ENCODE measurements around the gene ME3. TPM values are rescaled to one million over a fixed set of nuclear protein-coding genes. Genes with fewer than 3 reads are reported as not detected.

The ME3 gene
- 10 to 100 TPM; 15.9 to 94.9 (median 51.3) TPM for total RNA-seq

DNA sequence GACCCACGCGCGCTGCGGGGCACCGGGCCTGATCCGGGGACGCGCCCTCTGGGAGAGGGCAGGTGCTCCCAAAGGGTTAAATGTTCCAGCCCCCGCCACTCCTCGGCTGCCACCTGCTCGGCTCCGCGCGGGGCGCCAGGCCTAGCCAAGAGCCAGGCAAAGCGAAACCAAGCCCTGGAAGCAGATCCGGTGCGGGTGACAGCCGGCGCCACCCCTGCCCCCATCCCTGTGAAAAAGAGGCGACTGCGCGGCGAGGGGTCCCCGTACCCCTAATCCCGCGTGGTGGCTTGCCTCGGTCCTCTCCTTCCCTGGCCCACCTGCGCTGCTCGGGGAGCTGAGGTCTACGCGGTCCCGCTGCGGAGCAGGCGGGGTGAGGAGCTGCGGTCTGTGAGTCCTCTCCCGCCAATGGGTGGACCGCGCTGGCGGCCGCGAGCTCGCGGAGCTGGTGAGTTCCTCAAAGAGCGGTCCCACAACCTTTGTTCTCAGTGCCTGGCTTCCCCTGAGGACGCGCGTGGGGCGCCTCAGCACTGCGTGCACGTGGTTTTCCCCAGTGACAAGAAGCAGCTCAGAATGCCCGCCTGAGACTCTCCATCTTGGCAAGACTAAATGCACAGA, at the start of gene ME3:
TSS of gene ME3 (minus strand) at position 610 of the 615 bp plus-strand sequence.
- TF ChIP-seq, protein P1, sequence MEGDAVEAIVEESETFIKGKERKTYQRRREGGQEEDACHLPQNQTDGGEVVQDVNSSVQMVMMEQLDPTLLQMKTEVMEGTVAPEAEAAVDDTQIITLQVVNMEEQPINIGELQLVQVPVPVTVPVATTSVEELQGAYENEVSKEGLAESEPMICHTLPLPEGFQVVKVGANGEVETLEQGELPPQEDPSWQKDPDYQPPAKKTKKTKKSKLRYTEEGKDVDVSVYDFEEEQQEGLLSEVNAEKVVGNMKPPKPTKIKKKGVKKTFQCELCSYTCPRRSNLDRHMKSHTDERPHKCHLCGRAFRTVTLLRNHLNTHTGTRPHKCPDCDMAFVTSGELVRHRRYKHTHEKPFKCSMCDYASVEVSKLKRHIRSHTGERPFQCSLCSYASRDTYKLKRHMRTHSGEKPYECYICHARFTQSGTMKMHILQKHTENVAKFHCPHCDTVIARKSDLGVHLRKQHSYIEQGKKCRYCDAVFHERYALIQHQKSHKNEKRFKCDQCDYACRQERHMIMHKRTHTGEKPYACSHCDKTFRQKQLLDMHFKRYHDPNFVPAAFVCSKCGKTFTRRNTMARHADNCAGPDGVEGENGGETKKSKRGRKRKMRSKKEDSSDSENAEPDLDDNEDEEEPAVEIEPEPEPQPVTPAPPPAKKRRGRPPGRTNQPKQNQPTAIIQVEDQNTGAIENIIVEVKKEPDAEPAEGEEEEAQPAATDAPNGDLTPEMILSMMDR (IDR thresholded peaks at IDR 0.05), result peak in 1 of 6 experiments; percentile 1
- TF ChIP-seq POLR2A (IDR thresholded peaks at IDR 0.05), result no peak
- Histone ChIP-seq H3K27ac (peak within 1 kb of the TSS; percentile 57 to 88 (median 82)), H3K36me3 (no peaks in the 10 kb centered on the region), H3K4me1 (peaks cover 0 to 15% (median 0%) of the 10 kb centered on the region in 4 donors), H3K27me3 (no peaks in the 10 kb centered on the region), H3K9me3 (no peaks in the 10 kb centered on the region), H3K4me3 (peak within 1 kb of the TSS; percentile 44 to 78 (median 58))
- peak in 2 of 3 donors; percentile 73 to 85 for DNase-seq

DNA sequence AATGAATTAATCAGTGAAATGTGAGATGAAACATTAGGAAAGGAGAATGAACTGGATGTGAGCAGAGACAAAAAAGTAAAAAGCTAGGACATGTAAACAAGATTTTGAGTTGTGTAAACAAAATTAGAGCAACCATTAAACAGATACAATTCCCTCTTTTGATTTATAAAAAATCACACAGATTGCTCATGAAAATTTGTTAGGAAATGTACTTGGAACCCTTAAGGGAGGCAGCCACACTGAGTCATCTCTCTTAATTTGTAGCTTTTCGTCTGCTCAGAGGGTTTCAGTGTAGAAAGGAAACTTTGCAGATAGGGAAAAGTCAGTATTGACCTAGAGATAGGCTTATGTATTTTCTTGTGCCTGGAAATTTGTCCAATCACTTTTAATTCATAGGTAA, 49.6 kb upstream of the ME3 start:
- Histone ChIP-seq H3K27me3 (no peaks in the 10 kb centered on the region), H3K36me3 (no peaks in the 10 kb centered on the region), H3K9me3 (no peaks in the 10 kb centered on the region), H3K27ac (no peak overlapping the region), H3K4me3 (no peak overlapping the region), H3K4me1 (no peaks in the 10 kb centered on the region)
- no peak for TF ChIP-seq POLR2A (IDR thresholded peaks at IDR 0.05)
- TF ChIP-seq, protein P1 (IDR thresholded peaks at IDR 0.05), result no peak
- no peak for DNase-seq

DNA sequence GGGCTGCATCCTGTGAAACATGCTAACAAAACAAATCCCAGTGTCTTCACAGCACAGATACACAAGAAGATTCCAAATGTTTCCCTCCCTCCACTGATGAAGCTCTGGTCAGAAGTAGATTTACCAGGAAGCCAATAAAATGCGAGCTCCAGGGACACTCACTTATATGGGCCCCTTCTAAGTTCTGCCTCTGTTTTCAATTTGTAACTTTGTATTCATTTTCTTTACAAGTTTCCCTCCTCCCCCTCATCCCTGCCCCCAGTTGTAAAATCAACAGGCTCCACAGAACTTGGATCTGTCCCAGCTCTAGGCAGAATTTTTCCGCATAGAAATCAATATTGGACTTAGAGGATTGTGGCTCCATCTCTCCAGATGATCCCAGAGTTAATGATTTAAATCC, 48.1 kb upstream of the ME3 start:
- DNase-seq, result no peak
- Histone ChIP-seq H3K9me3 (no peaks in the 10 kb centered on the region), H3K4me1 (no peaks in the 10 kb centered on the region), H3K27me3 (no peaks in the 10 kb centered on the region), H3K36me3 (no peaks in the 10 kb centered on the region), H3K4me3 (no peak overlapping the region), H3K27ac (no peak overlapping the region)
- TF ChIP-seq, protein P1 (IDR thresholded peaks at IDR 0.05), result no peak
- no peak for TF ChIP-seq POLR2A (IDR thresholded peaks at IDR 0.05)

DNA sequence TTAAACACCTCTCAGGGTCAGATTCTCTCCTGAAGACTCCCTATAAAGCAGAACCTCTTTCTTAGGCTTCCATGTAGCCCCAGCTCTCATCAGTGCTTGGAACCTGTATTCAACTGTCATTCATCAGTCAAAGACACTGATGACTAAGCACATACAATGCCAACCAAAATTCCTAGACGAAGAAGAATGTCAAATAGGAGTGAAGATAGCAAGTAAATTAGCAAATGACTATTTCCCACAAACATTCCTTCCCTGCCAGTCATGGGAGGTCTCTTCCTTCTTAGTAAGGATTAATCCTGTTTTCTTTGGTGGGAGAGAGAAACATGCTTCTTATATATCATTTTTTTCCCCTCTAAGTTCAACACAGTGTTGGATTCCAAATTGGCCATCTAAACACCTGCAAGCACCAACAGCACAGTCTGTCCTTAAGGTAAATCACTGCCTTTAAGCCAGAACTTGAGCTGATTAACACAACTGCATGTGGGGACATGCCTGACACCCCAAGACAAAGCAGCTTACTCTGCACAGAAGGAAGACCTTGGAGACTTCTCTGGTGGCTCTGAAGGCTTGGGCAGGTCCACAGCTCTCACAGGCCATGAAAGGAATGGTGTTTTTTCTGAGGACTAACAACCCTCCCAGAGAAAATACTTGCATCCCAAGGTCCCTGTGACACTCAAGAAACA, 47.5 kb upstream of the ME3 start:
- Histone ChIP-seq H3K4me3 (no peak overlapping the region), H3K9me3 (no peaks in the 10 kb centered on the region), H3K4me1 (no peaks in the 10 kb centered on the region), H3K27me3 (no peaks in the 10 kb centered on the region), H3K36me3 (no peaks in the 10 kb centered on the region), H3K27ac (no peak overlapping the region)
- DNase-seq, result no peak
- TF ChIP-seq, protein P1 (IDR thresholded peaks at IDR 0.05), result no peak
- no peak for TF ChIP-seq POLR2A (IDR thresholded peaks at IDR 0.05)

DNA sequence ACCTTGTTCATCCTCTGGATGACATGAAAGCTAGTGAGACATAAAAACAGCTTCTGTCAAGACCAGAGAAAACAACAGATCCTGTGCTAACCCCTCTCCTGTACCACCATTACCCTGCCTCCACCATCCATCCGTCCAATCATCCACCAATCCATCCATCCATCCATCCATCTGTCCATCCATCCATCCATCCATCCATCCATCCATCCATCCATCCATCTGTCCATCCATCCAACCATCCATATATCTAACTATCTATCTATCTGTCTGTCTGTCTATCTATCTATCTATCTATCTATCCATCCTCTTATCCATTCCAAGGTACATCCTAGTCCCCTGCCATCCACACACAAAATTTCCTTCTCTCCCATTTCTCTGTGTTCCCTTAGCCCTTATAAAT, 46.6 kb upstream of the ME3 start:
- no peak overlapping the region for H3K4me3 ChIP-seq
- no peak for DNase-seq
- no peaks in the 10 kb centered on the region for H3K36me3 ChIP-seq
- H3K4me1 ChIP-seq, result no peaks in the 10 kb centered on the region
- H3K27ac ChIP-seq, result no peak overlapping the region
- no peaks in the 10 kb centered on the region for H3K27me3 ChIP-seq
- H3K9me3 ChIP-seq, result no peaks in the 10 kb centered on the region
- no peak for TF ChIP-seq POLR2A (IDR thresholded peaks at IDR 0.05)
- TF ChIP-seq, protein P1 (IDR thresholded peaks at IDR 0.05), result no peak

Data from Peyer's patch (tissue), 4 donors.